K562 (cell line): ENCODE data around the gene NME2. TPM values are rescaled to one million over a fixed set of nuclear protein-coding genes. Genes with fewer than 3 reads are reported as not detected.

Experiments
- ATAC-seq: fragments of 200-7000 bp; cut with Tn5 transposase; 3 replicates; pipeline ENCODE4 v1.9.1; 2020; ENCODE audit warnings: moderate library complexity
- BruUV-seq: library from RNA; stranded (reverse); fragments of 400-500 nt; replicated peaks from 2 replicates; lab custom pipeline; 2021; lab: Mats Ljungman, UMichigan
- CTCF ChIA-PET: fragments of 300-600 bp; formaldehyde crosslinking; extraction: SDS; loops from one replicate; lab custom pipeline; 2021; ENCODE audit warnings: low intra/inter-chr PET ratio; lab: Yijun Ruan, JAX
- POLR2A ChIA-PET: fragments of 300-600, 350-650 bp; sonication (Branson Sonifier 250); formaldehyde crosslinking; extraction: SDS; loops from one replicate; lab custom pipeline; 2021; ENCODE audit warnings: antibody characterized with exemption, inconsistent platforms; lab: Yijun Ruan, JAX
- DNase-seq, 4 experiments: peaks; one replicate each; pipeline versions ENCODE4 v3.0.0 to v3.0.0-alpha.2; 2011 to 2018; ENCODE audit warnings: low spot score in 3 of 4, mixed read lengths in 3 of 4; ENCODE audit errors: extremely low read depth in 1 of 4
- FAIRE-seq: peaks from 2 replicates; lab custom pipeline; 2011; peaks lifted over from hg19 to GRCh38; lab: Jason Lieb, UNC
- H2AFZ ChIP-seq: 2 replicates; pipeline ENCODE4 v1.6.0; 2011; ENCODE audit warnings: low read depth, low read length, control low read depth, inconsistent platforms
- H3K27ac ChIP-seq: fragments of 200-600 bp; 3 replicates; pipeline ENCODE4 v1.8.0; 2011; ENCODE audit warnings: low read depth, mild to moderate bottlenecking, control low read depth, inconsistent platforms, low read length, moderate library complexity, mixed read lengths; ENCODE audit errors: extremely low read depth
- H3K27me3 ChIP-seq, 2 experiments: fragments of 300-600 bp in 1 of 2; 2 replicates in 1 of 2; 3 replicates in 1 of 2; pipeline versions ENCODE4 v1.6.0 to v1.8.0; 2011; ENCODE audit warnings: inconsistent platforms in 2 of 2, low read length in 2 of 2, mild to moderate bottlenecking in 1 of 2, mixed read lengths in 1 of 2, moderate library complexity in 1 of 2; ENCODE audit not compliant: control insufficient read depth in 2 of 2, insufficient read depth in 2 of 2
- H3K36me3 ChIP-seq: fragments of 300-600 bp; 3 replicates; pipeline ENCODE4 v1.8.0; 2011; ENCODE audit warnings: mild to moderate bottlenecking, low read length, inconsistent platforms; ENCODE audit not compliant: control insufficient read depth, insufficient read depth
- H3K4me1 ChIP-seq, 2 experiments: fragments of 200-600 bp in 1 of 2; replicated peaks in 1 of 2; 2 replicates in 1 of 2; 3 replicates in 1 of 2; pipeline versions ENCODE4 v1.5.1 to v1.8.0; 2011; ENCODE audit warnings: inconsistent platforms in 2 of 2, low read length in 2 of 2, mild to moderate bottlenecking in 1 of 2, mixed read lengths in 1 of 2, moderate library complexity in 1 of 2; ENCODE audit not compliant: control insufficient read depth in 2 of 2, insufficient read depth in 2 of 2
- H3K4me2 ChIP-seq: 2 replicates; pipeline ENCODE4 v1.6.1; 2011; ENCODE audit warnings: low read length, control low read depth, inconsistent platforms, mixed read lengths; ENCODE audit not compliant: insufficient read depth
- H3K4me3 ChIP-seq: fragments of 200-600 bp; sonication (generic), shearing (Covaris generic); 2 replicates; pipeline ENCODE4 v1.5.1; 2016; ENCODE audit warnings: control low read depth, inconsistent platforms
- H3K79me2 ChIP-seq: fragments of 200-600 bp; 3 replicates; pipeline ENCODE4 v1.8.0; 2011; ENCODE audit warnings: low read length, inconsistent platforms; ENCODE audit not compliant: control insufficient read depth, insufficient read depth
- H3K9ac ChIP-seq, 2 experiments: 2 replicates each; pipeline versions ENCODE4 v1.6.0 to v1.6.1; 2011; ENCODE audit warnings: low read depth in 2 of 2, low read length in 2 of 2, control low read depth in 1 of 2, inconsistent platforms in 1 of 2, mild to moderate bottlenecking in 1 of 2, mixed read lengths in 1 of 2; ENCODE audit not compliant: insufficient read depth in 1 of 2
- H3K9me1 ChIP-seq: one replicate; pipeline ENCODE4 v1.6.0; 2011; ENCODE audit warnings: inconsistent platforms, mild to moderate bottlenecking, low read length, moderate library complexity; ENCODE audit not compliant: control insufficient read depth, insufficient read depth
- H3K9me3 ChIP-seq: replicated peaks from 2 replicates; pipeline ENCODE4 v1.5.1; 2011; ENCODE audit warnings: low read depth, low read length, inconsistent platforms; ENCODE audit not compliant: control insufficient read depth, insufficient read depth
- H4K20me1 ChIP-seq: replicated peaks from 2 replicates; pipeline ENCODE4 v1.6.1; 2011; ENCODE audit warnings: low read length, inconsistent platforms, mixed read lengths; ENCODE audit not compliant: control insufficient read depth, insufficient read depth
- AFF1 ChIP-seq, 2 experiments: fragments of 450-650 bp; IDR thresholded peaks; 2 replicates each; pipeline ENCODE4 v1.6.1; 2018; ENCODE audit warnings: mild to moderate bottlenecking in 2 of 2, low read depth in 1 of 2; ENCODE audit not compliant: partially characterized antibody in 2 of 2
- BACH1 ChIP-seq: fragments of 200-800 bp; sonication (Bioruptor generic); IDR thresholded peaks from 2 replicates; pipeline ENCODE4 v1.6.1; 2016; ENCODE audit warnings: missing genetic modification characterization, missing compliant biosample characterization
- CBX3 ChIP-seq, 2 experiments: IDR thresholded peaks; 1 replicate in 1 of 2; 2 replicates in 1 of 2; pipeline ENCODE4 v1.6.1; 2012; ENCODE audit warnings: inconsistent platforms in 2 of 2, low read length in 2 of 2, borderline replicate concordance in 1 of 2, control low read depth in 1 of 2
- EGR1 ChIP-seq: fragments of 450-650 bp; conservative IDR thresholded peaks from 2 replicates; pipeline ENCODE4 v1.6.1; 2017; ENCODE audit warnings: mild to moderate bottlenecking
- ELF1 ChIP-seq: fragments of 200-800 bp; sonication (Bioruptor generic); IDR thresholded peaks from 2 replicates; pipeline ENCODE4 v1.6.1; 2016; ENCODE audit warnings: missing genetic modification characterization, missing compliant biosample characterization
- ESRRA ChIP-seq: fragments of 450-650 bp; IDR thresholded peaks from 2 replicates; pipeline ENCODE4 v1.6.1; 2014; ENCODE audit warnings: low read depth, mild to moderate bottlenecking, moderate library complexity, borderline replicate concordance
- HCFC1 ChIP-seq: IDR thresholded peaks from 2 replicates; pipeline ENCODE4 v1.6.1; 2012; ENCODE audit warnings: low read depth, low read length, improper control_type of control experiment
- HIVEP1 ChIP-seq: fragments of 250-450 bp; sonication (Bioruptor Pico); IDR thresholded peaks from 2 replicates; pipeline ENCODE4 v1.4.0; 2020; ENCODE audit warnings: mild to moderate bottlenecking
- MTA1 ChIP-seq: fragments of 450-650 bp; IDR thresholded peaks from 2 replicates; pipeline ENCODE4 v1.6.1; 2017; ENCODE audit warnings: borderline replicate concordance
- NCOA6 ChIP-seq: fragments of 450-650 bp; IDR thresholded peaks from 2 replicates; pipeline ENCODE4 v1.6.1; 2017; ENCODE audit warnings: mild to moderate bottlenecking
- NR2F6 ChIP-seq: fragments of 450-650 bp; formaldehyde crosslinking; IDR thresholded peaks from 2 replicates; pipeline ENCODE4 v1.4.0; 2020; ENCODE audit warnings: mild to moderate bottlenecking
- PHB ChIP-seq: fragments of 250-450 bp; sonication (Bioruptor Pico); IDR thresholded peaks from 2 replicates; pipeline ENCODE4 v1.5.0; 2021
- PHF8 ChIP-seq: fragments of 200-600 bp; sonication (generic); IDR thresholded peaks from 2 replicates; pipeline ENCODE4 v1.6.1; 2012; ENCODE audit warnings: mixed run types, mild to moderate bottlenecking, inconsistent platforms, low read length, moderate library complexity, borderline replicate concordance
- POLR2A ChIP-seq: fragments of 450-650 bp; conservative IDR thresholded peaks from 2 replicates; pipeline ENCODE4 v1.6.1; 2016
- STAT5A ChIP-seq: IDR thresholded peaks from 2 replicates; pipeline ENCODE4 v1.6.1; 2012; ENCODE audit warnings: low read length, inconsistent platforms, borderline replicate concordance
- VEZF1 ChIP-seq: fragments of 200-800 bp; sonication (Bioruptor generic); IDR thresholded peaks from 2 replicates; pipeline ENCODE4 v1.6.1; 2017; ENCODE audit warnings: missing genetic modification characterization, missing compliant biosample characterization
- ZNF12 ChIP-seq: sonication (generic); formaldehyde crosslinking; IDR thresholded peaks from 2 replicates; pipeline ENCODE4 v1.4.0; 2020; ENCODE audit warnings: mild to moderate bottlenecking, missing genetic modification reagents
- WGBS: fragments of 100-300 bp; shearing (Covaris generic); methylation state at CpG from one replicate; pipeline ENCODE4 v1.1.6; 2016; ENCODE audit warnings: low coverage, mixed read lengths; ENCODE audit not compliant: insufficient coverage; ENCODE audit errors: missing lambda C conversion rate; 5-methylcytosine and 5-hydroxymethylcytosine counted together
- in situ Hi-C: fragments of 300-500 bp; cut with MboI; formaldehyde crosslinking; loops from 4 replicates; pipeline ENCODE4 v1.15.0; 2018; ENCODE audit warnings: inconsistent platforms, mixed read lengths
- intact Hi-C: fragments of 100-400 bp; cut with micrococcal nuclease; formaldehyde crosslinking; loops from 2 replicates; pipeline ENCODE4 v1.14.2; 2022
- polyA plus RNA-seq, 8 experiments: library from polyadenylated mRNA; depleted of rRNA in 4 of 8; stranded (reverse) in 5 of 8; unstranded in 3 of 8; fragments of >200 nt; fragmentation: Nextera tagmentation in 2 of 8; fragmentation: Illumina TruSeq in 1 of 8; extraction: Ambion mirVana in 2 of 8; extraction: Trizol in 1 of 8; gene quantifications; 2 replicates each; pipeline versions ENCODE4 v1.2.1 to v1.2.3, GENCODE V29; 2011 to 2014; ENCODE audit warnings: inconsistent platforms in 1 of 8, missing spikeins in 1 of 8
- total RNA-seq, 7 experiments: library from RNA; depleted of rRNA in 6 of 7; stranded (reverse); fragments of >200 nt in 6 of 7; fragmentation: Illumina TruSeq in 2 of 7; extraction: Trizol in 2 of 7; gene quantifications; 2 replicates each; pipeline versions ENCODE4 v1.2.1 to v1.2.3, GENCODE V29; 2011 to 2021; ENCODE audit warnings: low replicate concordance in 1 of 7

The NME2 gene
- total and polyA plus RNA-seq, 9 of the 15 experiments (the other 6 are each of a cell fraction or from before 2014, with no cell fraction given) = 684 to 1,202 (median 924) TPM

GRCh38 chr17:51120739-51121619, 45.2 kb upstream of the NME2 start, which contains the start of gene SPAG9:
TSS of gene SPAG9 (minus strand) at chr17:51120868. CDS start at chr17:51120656, 212 bp downstream.
- intact Hi-C loops = loop anchor here (1.0 kb wide), 1 partner anchor 32 kb away; the partner anchor contains the start of gene NME1
- peak; percentile 95 to 97 (median 96) for DNase-seq
- FAIRE-seq = peak; percentile 76
- Histone ChIP-seq H3K79me2 (peaks cover 49% of the 10 kb centered on the region), H3K9me3 (no peaks in the 10 kb centered on the region), H3K4me1 (peaks cover 12 to 25% of the 10 kb centered on the region in 2 experiments), H3K9me1 (no peaks in the 10 kb centered on the region), H3K4me2 (peak within 1 kb of the TSS; percentile 88), H4K20me1 (peaks cover 21% of the 10 kb centered on the region; the same call in 1 of the 2 replicates), H3K9ac (peak within 1 kb of the TSS; percentile 99 to 100), H3K27me3 (no peaks in the 10 kb centered on the region), H3K27ac (peak within 1 kb of the TSS; percentile 97), H3K36me3 (peaks cover 11% of the 10 kb centered on the region; the same call in 2 of the 3 replicates), H2AFZ (peak within 1 kb of the TSS; percentile 96), H3K4me3 (peak within 1 kb of the TSS; percentile 97)
- 3% methylated on average over 33 of the region's 68 CpGs for WGBS
- ATAC-seq = peak; percentile 73
- POLR2A ChIA-PET = interaction anchor here (0.6 to 2.3 kb wide), 11 partner anchors 13 to 258 kb away, joined by 3 to 8 read pairs (median 3); partner anchors contain the start of gene NME1
- in situ Hi-C loops = no loop called here
- CTCF ChIA-PET = interaction anchor here (1.1 kb wide), 1 partner anchor 65 kb away, joined by 3 read pairs; no protein-coding TSS in a partner anchor
- no TSS peak for BruUV-seq
- TF ChIP-seq NR2F6 (CRISPR knock-in tag) (no peak), HCFC1 (peak; percentile 72), EGR1 (peak; percentile 22; the same call in 1 of the 2 replicates), POLR2A (peak; percentile 21; the same call in 1 of the 2 replicates), ZNF12 (CRISPR knock-in tag) (no peak), VEZF1 (CRISPR knock-in tag) (peak; percentile 91), ESRRA (peak; percentile 95), HIVEP1 (CRISPR knock-in tag) (no peak), NCOA6 (0 out of 2 replicates have a peak, but pooled peaks have one; percentile 33), BACH1 (0 out of 2 replicates have a peak, but pooled peaks have one; percentile 69), PHB (CRISPR knock-in tag) (no peak), ELF1 (tag) (0 out of 2 replicates have a peak, but pooled peaks have one; percentile 10), CBX3 (IDR thresholded peaks at IDR 0.05; ENCODE audit: borderline replicate concordance in 1 of 2, low read length in 2 of 2) (no peak), AFF1 (IDR thresholded peaks at IDR 0.05; ENCODE audit: low read depth in 1 of 2, partially characterized antibody in 2 of 2) (peak in 1 of 2 experiments; percentile 16), PHF8 (peak; percentile 65; the same call in 1 of the 2 replicates), MTA1 (peak; percentile 95), STAT5A (no peak)
